Spleen (tissue), 7 donors: Measurements from ENCODE around the gene NFKBIZ.

Experiments used
- POLR2A ChIP-seq, 3 donors: fragments of 450-650 bp; IDR thresholded peaks; one replicate each; pipeline ENCODE4 v1.5.1; 2017; ENCODE audit warnings: antibody characterized with exemption in 3 of 3, mild to moderate bottlenecking in 1 of 3
- TF ChIP-seq, protein P1 (sequence below), 11 experiments: fragments of 200-600 bp in 7 of 11; fragments of 450-650 bp in 4 of 11; sonication (generic) in 4 of 11; IDR thresholded peaks in 8 of 11; conservative IDR thresholded peaks in 3 of 11; 1 replicate in 7 of 11; 2 replicates in 4 of 11; pipeline versions ENCODE4 v1.4.0 to v1.8.0; 2016 to 2021; ENCODE audit warnings: antibody characterized with exemption in 11 of 11, inconsistent platforms in 4 of 11, mild to moderate bottlenecking in 1 of 11
- donor health status: DM: no; HTN: no; CAD: no; lungs with moderate emphysema.
- donor health status: DM: no; HTN: no; CAD: no.
- donor health status: DM: no; HTN: no; CAD: no.

DNA sequence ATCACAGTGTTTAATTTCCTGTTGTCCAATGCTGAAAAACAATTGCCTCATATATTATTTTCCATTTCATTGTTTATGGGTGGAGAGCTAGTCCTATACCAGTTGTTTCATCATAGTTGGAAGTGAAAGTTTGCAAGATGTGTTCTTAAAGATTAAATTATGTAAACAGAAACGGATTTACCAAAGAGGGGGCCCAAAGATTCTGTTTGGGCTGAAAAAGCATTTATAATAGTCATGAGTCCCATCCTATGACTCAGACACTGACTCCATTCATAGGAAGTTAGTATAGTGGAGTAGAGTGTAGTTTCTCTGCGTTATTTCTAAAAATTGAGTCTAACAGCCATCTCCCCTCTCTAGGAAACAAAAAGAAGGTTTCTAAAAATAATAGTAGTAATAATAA, 24.3 kb downstream of the NFKBIZ start:
- no peak for TF ChIP-seq POLR2A (IDR thresholded peaks at IDR 0.05)
- TF ChIP-seq, protein P1, sequence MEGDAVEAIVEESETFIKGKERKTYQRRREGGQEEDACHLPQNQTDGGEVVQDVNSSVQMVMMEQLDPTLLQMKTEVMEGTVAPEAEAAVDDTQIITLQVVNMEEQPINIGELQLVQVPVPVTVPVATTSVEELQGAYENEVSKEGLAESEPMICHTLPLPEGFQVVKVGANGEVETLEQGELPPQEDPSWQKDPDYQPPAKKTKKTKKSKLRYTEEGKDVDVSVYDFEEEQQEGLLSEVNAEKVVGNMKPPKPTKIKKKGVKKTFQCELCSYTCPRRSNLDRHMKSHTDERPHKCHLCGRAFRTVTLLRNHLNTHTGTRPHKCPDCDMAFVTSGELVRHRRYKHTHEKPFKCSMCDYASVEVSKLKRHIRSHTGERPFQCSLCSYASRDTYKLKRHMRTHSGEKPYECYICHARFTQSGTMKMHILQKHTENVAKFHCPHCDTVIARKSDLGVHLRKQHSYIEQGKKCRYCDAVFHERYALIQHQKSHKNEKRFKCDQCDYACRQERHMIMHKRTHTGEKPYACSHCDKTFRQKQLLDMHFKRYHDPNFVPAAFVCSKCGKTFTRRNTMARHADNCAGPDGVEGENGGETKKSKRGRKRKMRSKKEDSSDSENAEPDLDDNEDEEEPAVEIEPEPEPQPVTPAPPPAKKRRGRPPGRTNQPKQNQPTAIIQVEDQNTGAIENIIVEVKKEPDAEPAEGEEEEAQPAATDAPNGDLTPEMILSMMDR (IDR thresholded peaks at IDR 0.05 in 8 of 11, conservative IDR thresholded peaks at IDR 0.05 in 3 of 11) = no peak
